NB4 (cell line): ENCODE data around the gene INPP5A.

Source experiments
- CTCF ChIP-seq: IDR thresholded peaks from one replicate; pipeline ENCODE4 v1.5.1; 2012; ENCODE audit warnings: low read depth, low read length
- POLR2A ChIP-seq: IDR thresholded peaks from 2 replicates; pipeline ENCODE4 v1.6.1; 2011; ENCODE audit warnings: mild to moderate bottlenecking; ENCODE audit not compliant: insufficient read length; ENCODE audit errors: extremely low read depth

GRCh38 chr10:132689721-132690360 lies 152.3 kb downstream of the INPP5A start:
- TF ChIP-seq CTCF, result no peak
- no peak for TF ChIP-seq POLR2A
